ENCODE data around the gene VWF. TPM values are rescaled to one million over a fixed set of nuclear protein-coding genes. Genes with fewer than 3 reads are reported as not detected.
A peak's percentile ranks its signal among the peaks of the same experiment; 100 is the strongest.

VWF gene
- total and polyA plus RNA-seq, 5 donors, result 144 to 388 (median 242) TPM

- intact Hi-C loops (cut with DNase I), result no loop called here
- Histone ChIP-seq H3K27ac (ENCODE audit: low read length) (no peak overlapping the region), H3K4me3 (ENCODE audit: low read length) (no peak overlapping the region), H3K9me3 (ENCODE audit: control insufficient read depth, low read length) (no peaks in the 10 kb centered on the region), H3K4me1 (ENCODE audit: control insufficient read depth, insufficient read depth, low read length) (peaks cover 4% of the 10 kb centered on the region), H3K27me3 (ENCODE audit: control insufficient read depth, insufficient read depth) (no peaks in the 10 kb centered on the region)
- no peak for DNase-seq
- no peak for ATAC-seq
- 37% methylated on average over 6 of the region's 6 CpGs for WGBS
Observed at GRCh38 chr12:5976711-5977110, 147.8 kb downstream of the VWF start.

- ATAC-seq, result no peak
- intact Hi-C loops (cut with DNase I), result no loop called here
- H3K4me1 ChIP-seq (ENCODE audit: control insufficient read depth, insufficient read depth, low read length), result peaks cover 4% of the 10 kb centered on the region
- WGBS, result 92% methylated on average over 9 of the region's 9 CpGs
- no peaks in the 10 kb centered on the region for H3K9me3 ChIP-seq (ENCODE audit: control insufficient read depth, low read length)
- no peak for DNase-seq
- no peak overlapping the region for H3K4me3 ChIP-seq (ENCODE audit: low read length)
- no peaks in the 10 kb centered on the region for H3K27me3 ChIP-seq (ENCODE audit: control insufficient read depth, insufficient read depth)
- H3K27ac ChIP-seq (ENCODE audit: low read length), result no peak overlapping the region
Observed at GRCh38 chr12:5976196-5976595, 148.3 kb downstream of the VWF start.

- Histone ChIP-seq H3K4me1 (ENCODE audit: control insufficient read depth, insufficient read depth, low read length) (peaks cover 4% of the 10 kb centered on the region), H3K4me3 (ENCODE audit: low read length) (no peak overlapping the region), H3K27ac (ENCODE audit: low read length) (peak overlapping the region; percentile 2), H3K27me3 (ENCODE audit: control insufficient read depth, insufficient read depth) (no peaks in the 10 kb centered on the region), H3K9me3 (ENCODE audit: control insufficient read depth, low read length) (no peaks in the 10 kb centered on the region)
- intact Hi-C loops (cut with DNase I), result no loop called here
- ATAC-seq (peak; percentile 69 to 77), DNase-seq (peak in 1 of 3 donors; percentile 75)
- 70% methylated on average over 8 of the region's 8 CpGs for WGBS
Observed at GRCh38 chr12:5973461-5974115, 150.9 kb downstream of the VWF start.

- Histone ChIP-seq H3K27ac (ENCODE audit: low read length) (no peak overlapping the region), H3K9me3 (ENCODE audit: control insufficient read depth, low read length) (no peaks in the 10 kb centered on the region), H3K27me3 (ENCODE audit: control insufficient read depth, insufficient read depth) (no peaks in the 10 kb centered on the region), H3K4me3 (ENCODE audit: low read length) (no peak overlapping the region), H3K4me1 (ENCODE audit: control insufficient read depth, insufficient read depth, low read length) (peaks cover 4% of the 10 kb centered on the region)
- WGBS, result 53% methylated on average over 8 of the region's 8 CpGs
- DNase-seq, result no peak
- no peak for ATAC-seq
- intact Hi-C loops (cut with DNase I), result no loop called here
Observed at GRCh38 chr12:5972387-5972786, 152.1 kb downstream of the VWF start.

GRCh38 chr12:5971194-5971850 is 153.1 kb downstream of the VWF start:
- ATAC-seq (no peak), DNase-seq (no peak)
- H3K27me3 ChIP-seq (ENCODE audit: control insufficient read depth, insufficient read depth), result no peaks in the 10 kb centered on the region
- 86% methylated on average over 10 of the region's 10 CpGs for WGBS
- intact Hi-C loops (cut with DNase I), result no loop called here
- no peaks in the 10 kb centered on the region for H3K4me1 ChIP-seq (ENCODE audit: control insufficient read depth, insufficient read depth, low read length)
- H3K4me3 ChIP-seq (ENCODE audit: low read length), result no peak overlapping the region
- H3K27ac ChIP-seq (ENCODE audit: low read length), result no peak overlapping the region
- no peaks in the 10 kb centered on the region for H3K9me3 ChIP-seq (ENCODE audit: control insufficient read depth, low read length)

- no peak for ATAC-seq
- Histone ChIP-seq H3K27ac (ENCODE audit: low read length) (no peak overlapping the region), H3K27me3 (ENCODE audit: control insufficient read depth, insufficient read depth) (no peaks in the 10 kb centered on the region), H3K4me3 (ENCODE audit: low read length) (no peak overlapping the region), H3K9me3 (ENCODE audit: control insufficient read depth, low read length) (no peaks in the 10 kb centered on the region), H3K4me1 (ENCODE audit: control insufficient read depth, insufficient read depth, low read length) (no peaks in the 10 kb centered on the region)
- WGBS, result 94% methylated on average over 5 of the region's 5 CpGs
- DNase-seq, result no peak
- intact Hi-C loops (cut with DNase I), result no loop called here
Observed at GRCh38 chr12:5969974-5970690, 154.3 kb downstream of the VWF start.

- Histone ChIP-seq H3K9me3 (ENCODE audit: control insufficient read depth, low read length) (no peaks in the 10 kb centered on the region), H3K27me3 (ENCODE audit: control insufficient read depth, insufficient read depth) (no peaks in the 10 kb centered on the region), H3K27ac (ENCODE audit: low read length) (no peak overlapping the region), H3K4me1 (ENCODE audit: control insufficient read depth, insufficient read depth, low read length) (no peaks in the 10 kb centered on the region), H3K4me3 (ENCODE audit: low read length) (no peak overlapping the region)
- 83% methylated on average over 17 of the region's 17 CpGs for WGBS
- DNase-seq (no peak), ATAC-seq (no peak)
- intact Hi-C loops (cut with DNase I), result no loop called here
Observed at GRCh38 chr12:5969156-5969973, 155.1 kb downstream of the VWF start.

- ATAC-seq (no peak), DNase-seq (no peak)
- no peak overlapping the region for H3K27ac ChIP-seq (ENCODE audit: low read length)
- WGBS, result 92% methylated on average over 17 of the region's 17 CpGs
- no peaks in the 10 kb centered on the region for H3K9me3 ChIP-seq (ENCODE audit: control insufficient read depth, low read length)
- intact Hi-C loops (cut with DNase I), result no loop called here
- no peaks in the 10 kb centered on the region for H3K4me1 ChIP-seq (ENCODE audit: control insufficient read depth, insufficient read depth, low read length)
- H3K4me3 ChIP-seq (ENCODE audit: low read length), result no peak overlapping the region
- H3K27me3 ChIP-seq (ENCODE audit: control insufficient read depth, insufficient read depth), result no peaks in the 10 kb centered on the region
Observed at GRCh38 chr12:5967645-5968415, 156.6 kb downstream of the VWF start.

- ATAC-seq (no peak), DNase-seq (no peak)
- no peaks in the 10 kb centered on the region for H3K27me3 ChIP-seq (ENCODE audit: control insufficient read depth, insufficient read depth)
- H3K27ac ChIP-seq (ENCODE audit: low read length), result no peak overlapping the region
- H3K4me3 ChIP-seq (ENCODE audit: low read length), result no peak overlapping the region
- intact Hi-C loops (cut with DNase I), result no loop called here
- H3K9me3 ChIP-seq (ENCODE audit: control insufficient read depth, low read length), result no peaks in the 10 kb centered on the region
- no peaks in the 10 kb centered on the region for H3K4me1 ChIP-seq (ENCODE audit: control insufficient read depth, insufficient read depth, low read length)
- 78% methylated on average over 11 of the region's 11 CpGs for WGBS
Observed at GRCh38 chr12:5966486-5967095, 157.9 kb downstream of the VWF start.

GRCh38 chr12:5965950-5966383 is 158.5 kb downstream of the VWF start:
- Histone ChIP-seq H3K27ac (ENCODE audit: low read length) (no peak overlapping the region), H3K27me3 (ENCODE audit: control insufficient read depth, insufficient read depth) (no peaks in the 10 kb centered on the region), H3K4me1 (ENCODE audit: control insufficient read depth, insufficient read depth, low read length) (no peaks in the 10 kb centered on the region), H3K9me3 (ENCODE audit: control insufficient read depth, low read length) (no peaks in the 10 kb centered on the region), H3K4me3 (ENCODE audit: low read length) (no peak overlapping the region)
- ATAC-seq, result peak; percentile 60 to 65
- peak; percentile 41 to 76 (median 69) for DNase-seq
- WGBS, result 38% methylated on average over 9 of the region's 9 CpGs
- intact Hi-C loops (cut with DNase I), result no loop called here

Measured in right cardiac atrium (tissue), 5 donors.